Right cardiac atrium (tissue), 5 donors: ENCODE results near the gene TAS2R39. TPM values are rescaled to one million over a fixed set of nuclear protein-coding genes. Genes with fewer than 3 reads are reported as not detected.
A peak's percentile ranks its signal among the peaks of the same experiment; 100 is the strongest.
"Not testable (repeated sequence)": the region's sequence is repeated elsewhere in the genome, so short reads cannot be mapped to it uniquely, and the experiment has no call there.

Experiments
- ATAC-seq, 2 donors: fragments of 200-7000 bp; cut with Tn5 transposase; one replicate each; pipeline versions ENCODE4 v1.8.0 to v1.9.1; 2020; ENCODE audit warnings: moderate library complexity in 2 of 2, mild to moderate bottlenecking in 1 of 2
- DNase-seq, 3 donors: peaks; one replicate each; pipeline ENCODE4 v3.0.0-alpha.2; 2020
- H3K27ac ChIP-seq: one replicate; pipeline ENCODE4 v1.5.1; 2013; ENCODE audit warnings: mild to moderate bottlenecking, low read length, control low read depth, moderate library complexity
- H3K27me3 ChIP-seq: one replicate; pipeline ENCODE4 v1.6.1; 2013; ENCODE audit not compliant: control insufficient read depth, insufficient read depth
- H3K4me1 ChIP-seq: one replicate; pipeline ENCODE4 v1.6.1; 2013; ENCODE audit warnings: low read length; ENCODE audit not compliant: control insufficient read depth, insufficient read depth
- H3K4me3 ChIP-seq: one replicate; pipeline ENCODE4 v1.5.1; 2013; ENCODE audit warnings: low read length, control low read depth
- H3K9me3 ChIP-seq: one replicate; pipeline ENCODE4 v1.6.1; 2013; ENCODE audit warnings: low read length; ENCODE audit not compliant: control insufficient read depth
- WGBS: extraction: QIAGEN DNeasy Blood & Tissue Kit; methylation state at CpG from one replicate; pipeline ENCODE4 v1.1.7; 2013; 5-methylcytosine and 5-hydroxymethylcytosine counted together
- intact Hi-C, 4 donors: fragments of 100-400 bp; cut with DNase I; formaldehyde crosslinking; loops; one replicate each; pipeline versions ENCODE4 v1.11.0 to v1.14.0; 2022 to 2023
- polyA plus RNA-seq: library from polyadenylated mRNA; stranded (reverse); fragments of 200-250 nt; gene quantifications from one replicate; pipeline ENCODE4 v1.2.3, GENCODE V29; 2013
- total RNA-seq, 4 donors: library from RNA; stranded (reverse); fragmentation: NEBNext Ultra II Directional; extraction: Animal tissue kit (Norgen Biotek cat#: 25700); gene quantifications; one replicate each; pipeline ENCODE4 v1.2.1, GENCODE V29; 2021
- donor health status: healthy with polysubstance abuse.
- donor health status: DM: no; HTN: yes; CAD: no.
- donor health status: DM: no; HTN: no; CAD: no.
- donor health status: DM: no; HTN: yes; CAD: no; lungs with severe emphysema.
- donor health status: DM: yes; HTN: yes; CAD: no.

Gene TAS2R39
- total and polyA plus RNA-seq, 5 donors, result not detected

- Histone ChIP-seq H3K4me3 (no peak overlapping the region), H3K4me1 (no peaks in the 10 kb centered on the region), H3K9me3 (no peaks in the 10 kb centered on the region), H3K27ac (no peak overlapping the region), H3K27me3 (no peaks in the 10 kb centered on the region)
- ATAC-seq (no peak), DNase-seq (no peak)
- intact Hi-C loops, result no loop called here
- WGBS, result 67% methylated on average over 1 of the region's 1 CpG
Observed at GRCh38 chr7:143185551-143185950, 2.3 kb downstream of the TAS2R39 start.

- DNase-seq (no peak), ATAC-seq (no peak)
- no peaks in the 10 kb centered on the region for H3K4me1 ChIP-seq
- WGBS, result 67% methylated on average over 6 of the region's 6 CpGs
- intact Hi-C loops, result no loop called here
- H3K4me3 ChIP-seq, result no peak overlapping the region
- no peaks in the 10 kb centered on the region for H3K27me3 ChIP-seq
- no peaks in the 10 kb centered on the region for H3K9me3 ChIP-seq
- H3K27ac ChIP-seq, result no peak overlapping the region
Observed at GRCh38 chr7:143188994-143189393, 5.8 kb downstream of the TAS2R39 start.

- Histone ChIP-seq H3K9me3 (no peaks in the 10 kb centered on the region), H3K27ac (no peak overlapping the region), H3K4me1 (no peaks in the 10 kb centered on the region), H3K4me3 (no peak overlapping the region), H3K27me3 (no peaks in the 10 kb centered on the region)
- ATAC-seq (no peak), DNase-seq (no peak)
- WGBS, result 84% methylated on average over 2 of the region's 2 CpGs
- intact Hi-C loops, result no loop called here
Observed at GRCh38 chr7:143193880-143194279, 10.7 kb downstream of the TAS2R39 start.

GRCh38 chr7:143199040-143199439 lies 15.8 kb downstream of the TAS2R39 start:
- intact Hi-C loops, result no loop called here
- no peaks in the 10 kb centered on the region for H3K4me1 ChIP-seq
- no peaks in the 10 kb centered on the region for H3K27me3 ChIP-seq
- ATAC-seq, result no peak
- no peak overlapping the region for H3K27ac ChIP-seq
- no peak for DNase-seq
- no peaks in the 10 kb centered on the region for H3K9me3 ChIP-seq
- H3K4me3 ChIP-seq, result no peak overlapping the region
- WGBS, result 71% methylated on average over 4 of the region's 4 CpGs

- H3K27ac ChIP-seq, result no peak overlapping the region
- ATAC-seq (no peak), DNase-seq (no peak)
- H3K9me3 ChIP-seq, result no peaks in the 10 kb centered on the region
- WGBS, result 93% methylated on average over 2 of the region's 2 CpGs
- intact Hi-C loops, result no loop called here
- H3K4me1 ChIP-seq, result no peaks in the 10 kb centered on the region
- H3K4me3 ChIP-seq, result no peak overlapping the region
- H3K27me3 ChIP-seq, result no peaks in the 10 kb centered on the region
Observed at GRCh38 chr7:143202161-143202560, 18.9 kb downstream of the TAS2R39 start.

- H3K27me3 ChIP-seq, result no peaks in the 10 kb centered on the region
Observed at GRCh38 chr7:143203386-143203785, 20.2 kb downstream of the TAS2R39 start.

GRCh38 chr7:143205560-143206293 lies 22.5 kb downstream of the TAS2R39 start:
- intact Hi-C loops, result no loop called here
- DNase-seq, result no peak
- Histone ChIP-seq H3K4me1 (no peaks in the 10 kb centered on the region), H3K27me3 (no peaks in the 10 kb centered on the region), H3K4me3 (no peak overlapping the region), H3K9me3 (no peaks in the 10 kb centered on the region), H3K27ac (no peak overlapping the region)
- 60% methylated on average over 13 of the region's 13 CpGs for WGBS
- peak in 1 of 2 donors; percentile 55 for ATAC-seq

More at GRCh38 chr7:143203386-143203785, 20.2 kb downstream of the TAS2R39 start:
- Histone ChIP-seq H3K9me3 (no peaks in the 10 kb centered on the region), H3K4me3 (no peak overlapping the region), H3K4me1 (no peaks in the 10 kb centered on the region), H3K27ac (no peak overlapping the region)
- DNase-seq (no peak), ATAC-seq (no peak)
- WGBS, result 90% methylated on average over 3 of the region's 3 CpGs
- intact Hi-C loops, result no loop called here

- 29% methylated on average over 4 of the region's 4 CpGs for WGBS
- no peak for ATAC-seq
- intact Hi-C loops, result loop anchor here in 2 of 4 donors (10.0 kb wide), 2 partner anchors 336 to 356 kb away; partner anchors contain the start of gene EPHB6 (in 1 of the 2)
- no peak for DNase-seq
- Histone ChIP-seq H3K9me3 (no peaks in the 10 kb centered on the region), H3K4me3 (no peak overlapping the region), H3K27me3 (no peaks in the 10 kb centered on the region), H3K4me1 (no peaks in the 10 kb centered on the region), H3K27ac (no peak overlapping the region)
Observed at GRCh38 chr7:143210541-143210940, 27.3 kb downstream of the TAS2R39 start.

GRCh38 chr7:143213478-143213877 lies 30.3 kb downstream of the TAS2R39 start:
- not testable (repeated sequence) for H3K4me1 ChIP-seq, H3K27me3 ChIP-seq, H3K27ac ChIP-seq, H3K4me3 ChIP-seq, H3K9me3 ChIP-seq, DNase-seq, ATAC-seq
- intact Hi-C loops, result loop anchor here in 2 of 4 donors (2.0 to 10.0 kb wide), 3 partner anchors 205 to 359 kb away; partner anchors contain the start of gene EPHB6 (in 1 of the 2)
- 94% methylated on average over 4 of the region's 4 CpGs for WGBS

- H3K9me3 ChIP-seq, result no peaks in the 10 kb centered on the region
- no peaks in the 10 kb centered on the region for H3K4me1 ChIP-seq
- no peak overlapping the region for H3K4me3 ChIP-seq
- ATAC-seq, result peak; percentile 68 to 70
- no peaks in the 10 kb centered on the region for H3K27me3 ChIP-seq
- WGBS, result 20% methylated on average over 8 of the region's 8 CpGs
- intact Hi-C loops, result loop anchor here (1.0 to 10.0 kb wide), 5 partner anchors 207 to 360 kb away; partner anchors contain the start of gene EPHB6 (in 2 of the 4)
- no peak overlapping the region for H3K27ac ChIP-seq
- peak in 2 of 3 donors; percentile 14 to 36 for DNase-seq
Observed at GRCh38 chr7:143214789-143215679, 31.8 kb downstream of the TAS2R39 start.

GRCh38 chr7:143216151-143216550 lies 32.9 kb downstream of the TAS2R39 start:
- WGBS, result 86% methylated on average over 6 of the region's 6 CpGs
- intact Hi-C loops, result loop anchor here (5.0 to 10.0 kb wide), 4 partner anchors 209 to 361 kb away; partner anchors contain the start of gene EPHB6 (in 2 of the 4)
- ATAC-seq (no peak), DNase-seq (no peak)
- Histone ChIP-seq H3K27ac (no peak overlapping the region), H3K4me3 (no peak overlapping the region), H3K4me1 (no peaks in the 10 kb centered on the region), H3K27me3 (no peaks in the 10 kb centered on the region), H3K9me3 (no peaks in the 10 kb centered on the region)
